GM12878 (cell line): ENCODE results near the gene CFAP97D2. TPM values are rescaled to one million over a fixed set of nuclear protein-coding genes. Genes with fewer than 3 reads are reported as not detected.

Source experiments
- ATAC-seq: fragments of 200-7000 bp; cut with Tn5 transposase; 3 replicates; pipeline ENCODE4 v1.9.1; 2020; ENCODE audit warnings: mild to moderate bottlenecking, moderate library complexity
- BruUV-seq: library from RNA; stranded (reverse); fragments of 400-500 nt; replicated peaks from 2 replicates; lab custom pipeline; 2021; lab: Mats Ljungman, UMichigan
- CTCF ChIA-PET: fragments of 300-600 bp; sonication (Branson Sonifier 250); formaldehyde crosslinking; extraction: SDS; loops from one replicate; lab custom pipeline; 2021; ENCODE audit warnings: inconsistent platforms; lab: Yijun Ruan, JAX
- POLR2A ChIA-PET: fragments of 350-600 bp; formaldehyde crosslinking; extraction: SDS; loops from one replicate; lab custom pipeline; 2021; ENCODE audit warnings: inconsistent platforms; lab: Charles Lee
- RAD21 ChIA-PET: fragments of 300-600 bp; sonication (Branson Sonifier 250); formaldehyde crosslinking; loops from one replicate; lab custom pipeline; 2023; ENCODE audit warnings: antibody characterized with exemption; ENCODE audit not compliant: unreplicated experiment; lab: Charles Lee
- SMC1A ChIA-PET: fragments of 300-600 bp; sonication (Branson Sonifier 250); formaldehyde crosslinking; loops from one replicate; lab custom pipeline; 2023; ENCODE audit not compliant: unreplicated experiment, uncharacterized antibody; lab: Charles Lee
- DNase-seq: peaks from one replicate; pipeline ENCODE4 v3.0.0-alpha.2; 2011; ENCODE audit warnings: low read depth, low spot score
- FAIRE-seq: peaks from 3 replicates; lab custom pipeline; 2011; peaks lifted over from hg19 to GRCh38; lab: Jason Lieb, UNC
- H2AFZ ChIP-seq: 2 replicates; pipeline ENCODE4 v1.6.0; 2011; ENCODE audit warnings: low read depth, low read length, control low read depth; ENCODE audit not compliant: control insufficient read depth
- H3K27ac ChIP-seq: 2 replicates; pipeline ENCODE4 v1.5.1; 2011; ENCODE audit warnings: control low read depth; ENCODE audit not compliant: control insufficient read depth, insufficient read depth
- H3K27me3 ChIP-seq, 2 experiments: replicated peaks in 1 of 2; 2 replicates each; pipeline versions ENCODE4 v1.6.0 to v1.6.1; 2011; ENCODE audit warnings: low read length in 1 of 2; ENCODE audit not compliant: control insufficient read depth in 2 of 2, insufficient read depth in 2 of 2
- H3K36me3 ChIP-seq, 2 experiments: 2 replicates each; pipeline ENCODE4 v1.5.1; 2011; ENCODE audit warnings: low read length in 1 of 2; ENCODE audit not compliant: control insufficient read depth in 2 of 2, insufficient read depth in 2 of 2
- H3K4me1 ChIP-seq: 2 replicates; pipeline ENCODE4 v1.6.1; 2011; ENCODE audit warnings: mild to moderate bottlenecking, low read length, moderate library complexity, mixed read lengths; ENCODE audit not compliant: control insufficient read depth, insufficient read depth
- H3K4me2 ChIP-seq: 2 replicates; pipeline ENCODE4 v1.6.0; 2011; ENCODE audit warnings: control low read depth; ENCODE audit not compliant: control insufficient read depth, insufficient read depth
- H3K4me3 ChIP-seq: fragments of 200-600 bp; sonication (generic); 2 replicates; pipeline ENCODE4 v1.5.1; 2016
- H3K79me2 ChIP-seq: 2 replicates; pipeline ENCODE4 v1.6.0; 2011; ENCODE audit warnings: low read length; ENCODE audit not compliant: control insufficient read depth, insufficient read depth
- H3K9ac ChIP-seq: 2 replicates; pipeline ENCODE4 v1.8.0; 2011; ENCODE audit warnings: low read length, control low read depth, mixed read lengths; ENCODE audit not compliant: control insufficient read depth, insufficient read depth
- H3K9me3 ChIP-seq: replicated peaks from 3 replicates; pipeline ENCODE4 v1.5.1; 2011; ENCODE audit warnings: mild to moderate bottlenecking, low read length; ENCODE audit not compliant: control insufficient read depth, insufficient read depth
- H4K20me1 ChIP-seq: 2 replicates; pipeline ENCODE4 v1.6.0; 2011; ENCODE audit not compliant: control insufficient read depth, insufficient read depth
- ATF7 ChIP-seq: fragments of 450-650 bp; IDR thresholded peaks from 2 replicates; pipeline ENCODE4 v1.6.1; 2016; ENCODE audit warnings: low read depth, mild to moderate bottlenecking
- CHD4 ChIP-seq: fragments of 200-600 bp; sonication (generic); IDR thresholded peaks from 2 replicates; pipeline ENCODE4 v1.6.1; 2016; ENCODE audit warnings: mild to moderate bottlenecking
- CREB1 ChIP-seq: IDR thresholded peaks from 2 replicates; pipeline ENCODE4 v1.6.1; 2012; ENCODE audit warnings: low read depth, mild to moderate bottlenecking, inconsistent platforms
- CTCF ChIP-seq, 3 experiments: IDR thresholded peaks in 2 of 3; conservative IDR thresholded peaks in 1 of 3; 2 replicates each; pipeline ENCODE4 v1.5.1; 2011; ENCODE audit warnings: low read depth in 3 of 3, low read length in 3 of 3, mild to moderate bottlenecking in 3 of 3, control low read depth in 2 of 3, moderate library complexity in 2 of 3, inconsistent platforms in 1 of 3, mixed read lengths in 1 of 3; ENCODE audit not compliant: control insufficient read depth in 2 of 3, insufficient read depth in 1 of 3; ENCODE audit errors: extremely low read depth in 1 of 3
- DPF2 ChIP-seq: fragments of 450-650 bp; IDR thresholded peaks from 2 replicates; pipeline ENCODE4 v1.6.1; 2017; ENCODE audit warnings: mild to moderate bottlenecking
- EED ChIP-seq: sonication (generic); IDR thresholded peaks from 2 replicates; pipeline ENCODE4 v1.6.1; 2016; ENCODE audit warnings: antibody characterized with exemption, low read depth
- ESRRA ChIP-seq: IDR thresholded peaks from 2 replicates; pipeline ENCODE4 v1.6.1; 2012; ENCODE audit warnings: mild to moderate bottlenecking, low read length, improper control_type of control experiment
- HCFC1 ChIP-seq: fragments of 150-350 bp; IDR thresholded peaks from 2 replicates; pipeline ENCODE4 v1.6.1; 2014; ENCODE audit warnings: low read length
- IRF4 ChIP-seq: IDR thresholded peaks from 2 replicates; pipeline ENCODE4 v1.6.1; 2011; ENCODE audit warnings: low read depth, low read length
- MXI1 ChIP-seq: fragments of 150-350 bp; IDR thresholded peaks from 2 replicates; pipeline ENCODE4 v1.6.1; 2011; ENCODE audit warnings: low read depth, mild to moderate bottlenecking, inconsistent platforms, low read length, improper control_type of control experiment
- NR2C1 ChIP-seq: fragments of 450-650 bp; IDR thresholded peaks from 2 replicates; pipeline ENCODE4 v1.6.1; 2017; ENCODE audit warnings: antibody characterized with exemption, mild to moderate bottlenecking, moderate library complexity
- RAD21 ChIP-seq: IDR thresholded peaks from 2 replicates; pipeline ENCODE4 v1.6.1; 2011; ENCODE audit warnings: mild to moderate bottlenecking, low read depth, low read length, moderate library complexity; ENCODE audit not compliant: insufficient read depth
- RELA ChIP-seq: fragments of 450-650 bp; IDR thresholded peaks from 2 replicates; pipeline ENCODE4 v1.8.0; 2014; ENCODE audit warnings: borderline replicate concordance; ENCODE audit not compliant: partially characterized antibody
- SMARCA5 ChIP-seq: fragments of 450-650 bp; IDR thresholded peaks from 2 replicates; pipeline ENCODE4 v1.6.1; 2017; ENCODE audit warnings: mild to moderate bottlenecking
- TCF12 ChIP-seq: IDR thresholded peaks from 2 replicates; pipeline ENCODE4 v1.6.1; 2011; ENCODE audit warnings: low read depth, mild to moderate bottlenecking, low read length
- ZSCAN29 ChIP-seq: fragments of 450-650 bp; IDR thresholded peaks from 2 replicates; pipeline ENCODE4 v1.6.1; 2017; ENCODE audit warnings: mild to moderate bottlenecking, moderate library complexity
- WGBS: methylation state at CpG from one replicate; pipeline ENCODE4 v1.1.6; 2016; ENCODE audit warnings: low lambda C conversion rate; ENCODE audit not compliant: insufficient replicate concordance, insufficient coverage; ENCODE audit errors: missing lambda C conversion rate; 5-methylcytosine and 5-hydroxymethylcytosine counted together
- in situ Hi-C: fragments of 300-500 bp; cut with MboI; formaldehyde crosslinking; loops from 9 replicates; pipeline ENCODE4 v1.14.3; 2018; ENCODE audit warnings: mixed read lengths
- intact Hi-C: fragments of 100-400 bp; cut with micrococcal nuclease; formaldehyde crosslinking; loops from one replicate; pipeline ENCODE4 v1.14.2; 2022; ENCODE audit not compliant: unreplicated experiment
- polyA plus RNA-seq, 11 experiments: library from polyadenylated mRNA; depleted of rRNA in 4 of 11; unstranded in 6 of 11; stranded (reverse) in 5 of 11; fragments of >200 nt; fragmentation: Nextera tagmentation in 4 of 11; fragmentation: Illumina TruSeq in 1 of 11; extraction: Ambion mirVana in 4 of 11; extraction: Trizol in 1 of 11; gene quantifications; 1 replicate in 1 of 11; 2 replicates in 10 of 11; pipeline versions ENCODE4 v1.2.1 to v1.2.3, GENCODE V29; 2011 to 2016; ENCODE audit warnings: inconsistent platforms in 2 of 11, missing spikeins in 2 of 11, low read depth in 1 of 11
- total RNA-seq, 4 experiments: library from RNA; depleted of rRNA in 3 of 4; stranded (reverse); fragments of >200 nt in 3 of 4; fragmentation: Illumina TruSeq in 1 of 4; extraction: Trizol in 1 of 4; gene quantifications; 2 replicates each; pipeline versions ENCODE4 v1.2.1 to v1.2.3, GENCODE V29; 2013 to 2021
- TF ChIP-seq, protein P1 (sequence below): fragments of 450-650 bp; IDR thresholded peaks from 2 replicates; pipeline ENCODE4 v1.6.1; 2016; ENCODE audit warnings: mild to moderate bottlenecking
- TF ChIP-seq, protein P2 (sequence below): fragments of 450-650 bp; IDR thresholded peaks from 2 replicates; pipeline ENCODE4 v1.6.1; 2017; ENCODE audit warnings: low read depth, mild to moderate bottlenecking, moderate library complexity

CFAP97D2 gene
- total and polyA plus RNA-seq, 10 of the 15 experiments (the other 5 are each of a cell fraction or from before 2014, with no cell fraction given) = not detected

GRCh38 chr13:114226699-114227323, 47.8 kb downstream of the CFAP97D2 start:
- no peak overlapping the region; the same call in 1 of the 2 replicates for H2AFZ ChIP-seq
- H3K9me3 ChIP-seq = no peaks in the 10 kb centered on the region
- no peaks in the 10 kb centered on the region for H4K20me1 ChIP-seq
- H3K4me2 ChIP-seq = no peak overlapping the region
- 0 out of 4 replicates have a peak, but pooled peaks cover 0 to 8% of the 10 kb centered on the region in 2 experiments for H3K27me3 ChIP-seq
- ChIA-PET RAD21 (interaction anchor here (1.0 to 1.2 kb wide), 2 partner anchors 78 to 82 kb away, joined by 3 read pairs; no protein-coding TSS in a partner anchor), POLR2A (no interaction called here), SMC1A (interaction anchor here (0.6 to 1.3 kb wide), 4 partner anchors 13 to 159 kb away, joined by 3 to 4 read pairs (median 3); no protein-coding TSS in a partner anchor), CTCF (interaction anchor here (0.8 to 2.0 kb wide), 6 partner anchors 9 to 502 kb away, joined by 3 to 5 read pairs (median 4); no protein-coding TSS in a partner anchor)
- in situ Hi-C loops (no loop called here), intact Hi-C loops (loop anchor here (1.0 to 5.0 kb wide), 4 partner anchors 84 to 410 kb away; no protein-coding TSS in a partner anchor)
- H3K4me3 ChIP-seq = no peak overlapping the region
- H3K9ac ChIP-seq = no peak overlapping the region
- ATAC-seq (peak; percentile 98), DNase-seq (peak; percentile 50), FAIRE-seq (peak; percentile 59)
- BruUV-seq = no TSS peak
- no peaks in the 10 kb centered on the region for H3K79me2 ChIP-seq
- H3K27ac ChIP-seq = no peak overlapping the region
- under 1% methylated on average over 19 of the region's 19 CpGs for WGBS
- H3K4me1 ChIP-seq = peaks cover 13% of the 10 kb centered on the region
- H3K36me3 ChIP-seq = no peaks in the 10 kb centered on the region
- TF ChIP-seq HCFC1 (peak; percentile 37; the same call in 1 of the 2 replicates), TCF12 (peak; percentile 77; the same call in 1 of the 2 replicates), CREB1 (peak; percentile 20; the same call in 1 of the 2 replicates), ZSCAN29 (no peak), IRF4 (peak; percentile 47; the same call in 1 of the 2 replicates), RAD21 (peak; percentile 100), CTCF (IDR thresholded peaks at IDR 0.05 in 2 of 3, conservative IDR thresholded peaks at IDR 0.05 in 1 of 3; ENCODE audit: control insufficient read depth in 2 of 3, extremely low read depth in 1 of 3, insufficient read depth in 1 of 3, low read depth in 3 of 3, low read length in 3 of 3) (peak; percentile 97 to 99 (median 98); a peak in 5 of 6 replicates), DPF2 (no peak), SMARCA5 (peak; percentile 76; the same call in 1 of the 2 replicates), MXI1 (peak; percentile 47; the same call in 1 of the 2 replicates), EED (no peak), RELA (peak; percentile 22), CHD4 (no peak), ESRRA (0 out of 2 replicates have a peak, but pooled peaks have one; percentile 28), ATF7 (no peak), NR2C1 (no peak)
- TF ChIP-seq, protein P1, sequence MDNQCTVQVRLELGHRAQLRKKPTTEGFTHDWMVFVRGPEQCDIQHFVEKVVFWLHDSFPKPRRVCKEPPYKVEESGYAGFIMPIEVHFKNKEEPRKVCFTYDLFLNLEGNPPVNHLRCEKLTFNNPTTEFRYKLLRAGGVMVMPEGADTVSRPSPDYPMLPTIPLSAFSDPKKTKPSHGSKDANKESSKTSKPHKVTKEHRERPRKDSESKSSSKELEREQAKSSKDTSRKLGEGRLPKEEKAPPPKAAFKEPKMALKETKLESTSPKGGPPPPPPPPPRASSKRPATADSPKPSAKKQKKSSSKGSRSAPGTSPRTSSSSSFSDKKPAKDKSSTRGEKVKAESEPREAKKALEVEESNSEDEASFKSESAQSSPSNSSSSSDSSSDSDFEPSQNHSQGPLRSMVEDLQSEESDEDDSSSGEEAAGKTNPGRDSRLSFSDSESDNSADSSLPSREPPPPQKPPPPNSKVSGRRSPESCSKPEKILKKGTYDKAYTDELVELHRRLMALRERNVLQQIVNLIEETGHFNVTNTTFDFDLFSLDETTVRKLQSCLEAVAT = no peak
- TF ChIP-seq, protein P2, sequence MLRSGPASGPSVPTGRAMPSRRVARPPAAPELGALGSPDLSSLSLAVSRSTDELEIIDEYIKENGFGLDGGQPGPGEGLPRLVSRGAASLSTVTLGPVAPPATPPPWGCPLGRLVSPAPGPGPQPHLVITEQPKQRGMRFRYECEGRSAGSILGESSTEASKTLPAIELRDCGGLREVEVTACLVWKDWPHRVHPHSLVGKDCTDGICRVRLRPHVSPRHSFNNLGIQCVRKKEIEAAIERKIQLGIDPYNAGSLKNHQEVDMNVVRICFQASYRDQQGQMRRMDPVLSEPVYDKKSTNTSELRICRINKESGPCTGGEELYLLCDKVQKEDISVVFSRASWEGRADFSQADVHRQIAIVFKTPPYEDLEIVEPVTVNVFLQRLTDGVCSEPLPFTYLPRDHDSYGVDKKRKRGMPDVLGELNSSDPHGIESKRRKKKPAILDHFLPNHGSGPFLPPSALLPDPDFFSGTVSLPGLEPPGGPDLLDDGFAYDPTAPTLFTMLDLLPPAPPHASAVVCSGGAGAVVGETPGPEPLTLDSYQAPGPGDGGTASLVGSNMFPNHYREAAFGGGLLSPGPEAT = no peak
